GM21825 (cell line): ENCODE results near the gene PIM1.

Source experiments
- ATAC-seq: cut with Tn5 transposase; IDR thresholded peaks from one replicate; pipeline ENCODE4 v1.9.1; 2021; ENCODE audit warnings: mild to moderate bottlenecking, moderate library complexity; ENCODE audit not compliant: unreplicated experiment

The PIM1 gene

GRCh38 chr6:37218061-37218460 is 48.1 kb downstream of the PIM1 start:
- ATAC-seq = no peak

GRCh38 chr6:37218511-37218910 is 48.6 kb downstream of the PIM1 start:
- no peak for ATAC-seq

DNA sequence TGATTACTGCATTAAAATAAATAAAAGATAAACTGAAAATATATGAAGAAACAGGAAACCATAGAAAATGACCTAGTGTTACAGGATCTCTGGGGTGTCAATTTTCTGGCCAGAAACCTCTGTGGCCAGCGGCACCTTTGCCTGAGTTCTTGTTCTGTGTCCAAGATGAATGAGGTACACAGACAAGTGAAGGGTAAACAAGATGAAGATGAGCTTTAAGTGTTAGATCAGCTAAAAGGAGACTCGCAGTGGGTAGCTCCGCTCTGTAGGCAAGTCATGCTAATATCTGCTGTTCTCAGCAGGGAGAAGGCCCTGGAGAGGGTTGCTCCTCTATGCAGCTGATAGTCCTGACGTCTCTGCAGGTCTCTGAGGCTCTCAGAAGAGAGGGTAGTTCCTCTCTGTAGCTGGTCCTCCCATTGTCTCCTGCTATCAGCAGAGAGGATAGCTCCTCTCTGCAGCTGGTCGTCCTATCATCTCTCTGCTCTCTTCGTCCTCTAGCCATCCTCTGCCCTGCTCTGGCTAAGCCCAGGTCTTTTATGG is 51.7 kb downstream of the PIM1 start:
- no peak for ATAC-seq

DNA sequence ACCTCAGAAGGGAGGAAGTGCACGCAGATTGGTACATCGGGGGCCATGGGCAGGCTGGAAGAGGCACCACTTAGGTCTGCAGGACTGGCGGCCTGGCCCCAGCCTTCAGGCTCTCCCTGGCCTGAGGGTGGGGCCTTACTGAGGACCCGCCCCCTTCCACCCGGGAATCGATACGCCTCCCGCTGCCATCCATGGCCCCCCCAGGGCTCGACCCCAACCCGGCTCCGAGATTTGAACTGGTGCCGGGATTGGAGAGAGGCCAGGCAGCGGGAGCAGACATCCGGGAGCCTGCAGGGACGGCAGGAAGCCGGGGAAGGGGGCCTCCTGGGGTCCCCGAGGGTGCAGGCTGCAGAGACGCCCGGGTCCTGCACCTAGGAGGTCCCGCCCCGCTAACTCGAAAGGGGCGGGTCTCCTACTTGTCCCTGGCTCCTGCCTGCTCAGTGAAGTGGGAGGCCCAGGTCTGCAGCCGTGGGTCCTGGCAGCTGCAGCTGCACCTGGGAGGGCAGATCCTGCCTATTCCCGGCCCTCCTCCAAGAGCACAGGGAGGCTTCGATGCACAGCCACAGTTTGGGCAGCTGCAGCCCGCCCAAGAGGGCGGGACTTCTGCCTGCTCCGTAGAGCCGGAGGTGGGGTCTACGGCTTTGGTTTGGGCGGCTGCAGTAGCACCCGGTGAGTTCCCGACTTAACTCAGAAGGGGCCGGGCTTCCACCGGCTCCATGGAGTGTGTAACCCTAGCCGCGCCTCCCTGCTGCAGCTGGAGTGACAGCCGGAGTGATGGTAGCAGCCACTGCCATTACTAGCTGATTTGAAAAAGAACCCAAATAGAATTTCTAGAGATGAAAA is 52.4 kb downstream of the PIM1 start:
- peak; percentile 91 for ATAC-seq

DNA sequence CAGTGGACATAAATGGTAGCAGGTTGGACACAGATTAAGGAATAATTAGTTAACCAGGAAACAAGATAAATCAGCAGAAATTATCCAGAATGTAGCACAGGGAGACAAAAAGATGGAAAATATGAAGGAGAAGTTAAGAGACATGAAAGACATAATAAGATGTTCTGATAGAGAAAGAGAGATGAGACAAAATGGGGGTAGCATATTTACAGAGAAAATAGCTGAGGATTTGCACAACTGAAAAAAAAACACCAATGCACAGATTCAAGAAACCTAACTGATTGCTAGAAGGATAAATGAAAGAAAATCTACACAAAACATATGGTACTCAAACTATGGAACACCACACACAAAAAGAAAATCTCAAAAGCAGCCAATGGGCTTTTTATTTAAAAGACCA is 53.0 kb downstream of the PIM1 start:
- no peak for ATAC-seq
